ENCODE data around the gene CAMK2B.

DNA sequence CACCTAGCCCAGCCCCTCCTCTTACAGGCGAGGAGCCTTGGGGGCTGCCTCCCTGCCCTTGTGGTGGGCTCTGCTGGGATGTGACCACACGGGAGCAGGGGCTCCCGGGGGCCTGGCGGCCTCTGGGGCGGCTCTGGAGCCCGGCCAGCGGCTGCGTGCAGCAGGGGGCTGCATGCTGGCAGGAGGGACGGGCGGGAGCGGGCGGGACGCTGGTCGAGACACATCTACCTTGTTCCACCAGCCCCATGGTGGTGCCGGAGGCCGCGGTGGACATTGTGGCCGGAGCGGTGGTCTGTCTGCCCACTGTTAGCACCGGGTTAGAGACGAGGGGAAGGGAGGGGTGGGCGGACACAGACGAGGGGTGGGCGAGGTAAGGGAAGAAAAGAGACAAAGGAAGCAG, 86.0 kb downstream of the CAMK2B start:
- TF ChIP-seq, protein P1, sequence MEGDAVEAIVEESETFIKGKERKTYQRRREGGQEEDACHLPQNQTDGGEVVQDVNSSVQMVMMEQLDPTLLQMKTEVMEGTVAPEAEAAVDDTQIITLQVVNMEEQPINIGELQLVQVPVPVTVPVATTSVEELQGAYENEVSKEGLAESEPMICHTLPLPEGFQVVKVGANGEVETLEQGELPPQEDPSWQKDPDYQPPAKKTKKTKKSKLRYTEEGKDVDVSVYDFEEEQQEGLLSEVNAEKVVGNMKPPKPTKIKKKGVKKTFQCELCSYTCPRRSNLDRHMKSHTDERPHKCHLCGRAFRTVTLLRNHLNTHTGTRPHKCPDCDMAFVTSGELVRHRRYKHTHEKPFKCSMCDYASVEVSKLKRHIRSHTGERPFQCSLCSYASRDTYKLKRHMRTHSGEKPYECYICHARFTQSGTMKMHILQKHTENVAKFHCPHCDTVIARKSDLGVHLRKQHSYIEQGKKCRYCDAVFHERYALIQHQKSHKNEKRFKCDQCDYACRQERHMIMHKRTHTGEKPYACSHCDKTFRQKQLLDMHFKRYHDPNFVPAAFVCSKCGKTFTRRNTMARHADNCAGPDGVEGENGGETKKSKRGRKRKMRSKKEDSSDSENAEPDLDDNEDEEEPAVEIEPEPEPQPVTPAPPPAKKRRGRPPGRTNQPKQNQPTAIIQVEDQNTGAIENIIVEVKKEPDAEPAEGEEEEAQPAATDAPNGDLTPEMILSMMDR (conservative IDR thresholded peaks at IDR 0.05), result no peak
- no peak for TF ChIP-seq ZFX (IDR thresholded peaks at IDR 0.05)
